ENCODE measurements around the gene SEC24C. TPM values are rescaled to one million over a fixed set of nuclear protein-coding genes. Genes with fewer than 3 reads are reported as not detected.
"Not testable (repeated sequence)": the region's sequence is repeated elsewhere in the genome, so short reads cannot be mapped to it uniquely, and the experiment has no call there.

SEC24C gene
- total RNA-seq = 10 to 100 TPM; 29.1 to 30.3 TPM

- H3K36me3 ChIP-seq (replicated peaks in 1 of 2; ENCODE audit: insufficient read depth in 1 of 2, low read depth in 2 of 2) = peaks cover 0 to 9% of the 10 kb centered on the region in 2 donors
- H3K9me3 ChIP-seq = no peaks in the 10 kb centered on the region
- peak within 1 kb of the TSS; percentile 75 to 96 (median 92) for H3K27ac ChIP-seq
- intact Hi-C loops (cut with DNase I) = no loop called here
- ATAC-seq (peak; percentile 98), DNase-seq (peak; percentile 97)
- WGBS, 2 donors = 0% methylated on average over 33 to 36 of the region's 36 CpGs
- peak within 1 kb of the TSS; percentile 64 to 72 for H3K4me3 ChIP-seq
- no peaks in the 10 kb centered on the region for H3K27me3 ChIP-seq
- TF ChIP-seq POLR2A (IDR thresholded peaks at IDR 0.05) (peak; percentile 32 to 87 (median 86)), CTCF (IDR thresholded peaks at IDR 0.05) (peak in 3 of 7 experiments; percentile 8 to 24 (median 24))
- H3K4me1 ChIP-seq = peaks cover 42% of the 10 kb centered on the region
These were observed at the start of gene SEC24C for GRCh38 chr10:73743905-73744663. Gene SEC24C (plus strand): TSS chr10:73744372. CDS start chr10:73746833, 2,461 bp downstream.

- intact Hi-C loops (cut with DNase I); H3K27ac ChIP-seq: not testable (repeated sequence)
These were observed 48.9 kb upstream of the SEC24C start for GRCh38 chr10:73695302-73695701.

GRCh38 chr10:73697675-73698159, 46.5 kb upstream of the SEC24C start, which contains the start of gene AGAP5:
Gene AGAP5 (minus strand): TSS chr10:73698109. CDS start chr10:73697755, 354 bp downstream.
- H3K9me3 ChIP-seq; H3K27me3 ChIP-seq; H3K4me3 ChIP-seq; H3K4me1 ChIP-seq; intact Hi-C loops (cut with DNase I); DNase-seq; H3K36me3 ChIP-seq (replicated peaks in 1 of 2; ENCODE audit: insufficient read depth in 1 of 2, low read depth in 2 of 2); ATAC-seq; H3K27ac ChIP-seq: not testable (repeated sequence)
- WGBS, 2 donors = 90 to 91% methylated on average over 2 to 12 of the region's 16 CpGs

More at GRCh38 chr10:73695302-73695701, 48.9 kb upstream of the SEC24C start:
- H3K4me3 ChIP-seq; H3K9me3 ChIP-seq; H3K36me3 ChIP-seq (replicated peaks in 1 of 2; ENCODE audit: insufficient read depth in 1 of 2, low read depth in 2 of 2); H3K4me1 ChIP-seq; H3K27me3 ChIP-seq; ATAC-seq; DNase-seq: not testable (repeated sequence)

- intact Hi-C loops (cut with DNase I); H3K36me3 ChIP-seq (replicated peaks in 1 of 2; ENCODE audit: insufficient read depth in 1 of 2, low read depth in 2 of 2); H3K4me1 ChIP-seq; DNase-seq; ATAC-seq; H3K27ac ChIP-seq; H3K9me3 ChIP-seq; H3K27me3 ChIP-seq; H3K4me3 ChIP-seq: not testable (repeated sequence)
- WGBS, 2 donors = 87 to 94% methylated on average over 2 of the region's 2 CpGs
These were observed 45.4 kb upstream of the SEC24C start for GRCh38 chr10:73698819-73699218.

- not testable (repeated sequence) for H3K9me3 ChIP-seq, H3K4me1 ChIP-seq
These were observed 40.2 kb upstream of the SEC24C start for GRCh38 chr10:73703924-73704323.

GRCh38 chr10:73705506-73706072, 38.6 kb upstream of the SEC24C start:
- H3K36me3 ChIP-seq (replicated peaks in 1 of 2; ENCODE audit: insufficient read depth in 1 of 2, low read depth in 2 of 2); intact Hi-C loops (cut with DNase I); H3K4me1 ChIP-seq; ATAC-seq; H3K9me3 ChIP-seq; H3K27ac ChIP-seq; DNase-seq; H3K27me3 ChIP-seq; H3K4me3 ChIP-seq: not testable (repeated sequence)
- 70 to 83% methylated on average over 1 of the region's 1 CpG for WGBS, 2 donors

More at GRCh38 chr10:73703924-73704323, 40.2 kb upstream of the SEC24C start:
- H3K27ac ChIP-seq; H3K27me3 ChIP-seq; DNase-seq; ATAC-seq; H3K36me3 ChIP-seq (replicated peaks in 1 of 2; ENCODE audit: insufficient read depth in 1 of 2, low read depth in 2 of 2); H3K4me3 ChIP-seq; intact Hi-C loops (cut with DNase I): not testable (repeated sequence)

GRCh38 chr10:73706488-73706887, 37.7 kb upstream of the SEC24C start:
- H3K4me1 ChIP-seq; intact Hi-C loops (cut with DNase I); DNase-seq; H3K36me3 ChIP-seq (replicated peaks in 1 of 2; ENCODE audit: insufficient read depth in 1 of 2, low read depth in 2 of 2); H3K4me3 ChIP-seq; ATAC-seq; H3K27me3 ChIP-seq; H3K9me3 ChIP-seq; H3K27ac ChIP-seq: not testable (repeated sequence)
- WGBS, 2 donors = 93 to 100% methylated on average over 2 of the region's 2 CpGs

- H3K36me3 ChIP-seq (replicated peaks in 1 of 2; ENCODE audit: insufficient read depth in 1 of 2, low read depth in 2 of 2); DNase-seq; H3K4me3 ChIP-seq; ATAC-seq; intact Hi-C loops (cut with DNase I); H3K27me3 ChIP-seq; H3K27ac ChIP-seq; H3K9me3 ChIP-seq; H3K4me1 ChIP-seq: not testable (repeated sequence)
These were observed 36.5 kb upstream of the SEC24C start for GRCh38 chr10:73707628-73708027.

- H3K27me3 ChIP-seq; H3K4me1 ChIP-seq; H3K27ac ChIP-seq; ATAC-seq; H3K9me3 ChIP-seq; H3K36me3 ChIP-seq (replicated peaks in 1 of 2; ENCODE audit: insufficient read depth in 1 of 2, low read depth in 2 of 2); intact Hi-C loops (cut with DNase I); H3K4me3 ChIP-seq; DNase-seq: not testable (repeated sequence)
- WGBS, 2 donors = 83 to 100% methylated on average over 1 of the region's 1 CpG
These were observed 36.0 kb upstream of the SEC24C start for GRCh38 chr10:73708122-73708521.

- DNase-seq; H3K27ac ChIP-seq; H3K9me3 ChIP-seq; intact Hi-C loops (cut with DNase I); H3K4me1 ChIP-seq; H3K4me3 ChIP-seq; H3K27me3 ChIP-seq; ATAC-seq: not testable (repeated sequence)
- WGBS, 2 donors = 83 to 90% methylated on average over 5 of the region's 5 CpGs
- peaks cover 0 to 11% of the 10 kb centered on the region in 2 donors for H3K36me3 ChIP-seq (replicated peaks in 1 of 2; ENCODE audit: insufficient read depth in 1 of 2, low read depth in 2 of 2)
These were observed 32.5 kb upstream of the SEC24C start for GRCh38 chr10:73711683-73712082.

GRCh38 chr10:73713912-73714311, 30.3 kb upstream of the SEC24C start:
- peaks cover 0 to 28% of the 10 kb centered on the region in 2 donors for H3K36me3 ChIP-seq (replicated peaks in 1 of 2; ENCODE audit: insufficient read depth in 1 of 2, low read depth in 2 of 2)
- H3K27ac ChIP-seq; H3K27me3 ChIP-seq; DNase-seq; ATAC-seq; H3K4me3 ChIP-seq; intact Hi-C loops (cut with DNase I); H3K4me1 ChIP-seq; H3K9me3 ChIP-seq: not testable (repeated sequence)
- 67 to 84% methylated on average over 2 to 3 of the region's 3 CpGs for WGBS, 2 donors
